WTC11 (cell line): ENCODE data around the gene DYNLL1. TPM values are rescaled to one million over a fixed set of nuclear protein-coding genes. Genes with fewer than 3 reads are reported as not detected.
"Not testable (repeated sequence)": the region's sequence is repeated elsewhere in the genome, so short reads cannot be mapped to it uniquely, and the experiment has no call there.

ENCODE experiments used
- ATAC-seq: fragments of 200-7000 bp; cut with Tn5 transposase; 2 replicates; pipeline ENCODE4 v1.10.0; 2021; ENCODE audit warnings: mild to moderate bottlenecking, moderate library complexity
- CTCF ChIA-PET: fragments of 300-600 bp; sonication (Branson Sonifier 250); formaldehyde crosslinking; loops from one replicate; lab custom pipeline; 2021; ENCODE audit warnings: antibody characterized with exemption; lab: Charles Lee
- POLR2A ChIA-PET: fragments of 350-600 bp; sonication (Branson Sonifier 250); formaldehyde crosslinking; loops from one replicate; lab custom pipeline; 2021; ENCODE audit warnings: antibody characterized with exemption; lab: Charles Lee
- DNase-seq: peaks from one replicate; pipeline ENCODE4 v3.0.0; 2021; ENCODE audit warnings: low spot score
- H3K27ac Mint-ChIP-seq: 2 replicates; pipeline ENCODE4 v1.8.0; 2021; ENCODE audit warnings: mixed read lengths
- H3K27me3 Mint-ChIP-seq: 2 replicates; pipeline ENCODE4 v1.8.0; 2021; ENCODE audit warnings: low read depth, mild to moderate bottlenecking, moderate library complexity, mixed read lengths
- H3K36me3 Mint-ChIP-seq: 2 replicates; pipeline ENCODE4 v1.8.0; 2021; ENCODE audit warnings: mixed read lengths
- H3K4me1 Mint-ChIP-seq: 2 replicates; pipeline ENCODE4 v1.8.0; 2022; ENCODE audit warnings: mixed read lengths
- H3K4me3 Mint-ChIP-seq: 2 replicates; pipeline ENCODE4 v1.8.0; 2021; ENCODE audit warnings: mild to moderate bottlenecking, moderate library complexity, mixed read lengths
- H3K9me3 Mint-ChIP-seq: 2 replicates; pipeline ENCODE4 v1.8.0; 2021; ENCODE audit warnings: mixed read lengths
- E2F5 ChIP-seq: sonication (generic); formaldehyde crosslinking; IDR thresholded peaks from 2 replicates; pipeline ENCODE4 v1.8.1; 2022; ENCODE audit warnings: mild to moderate bottlenecking, moderate library complexity, missing genetic modification reagents
- ERG ChIP-seq: fragments of 250-450 bp; sonication (Bioruptor Pico); IDR thresholded peaks from 2 replicates; pipeline ENCODE4 v1.8.0; 2021; ENCODE audit warnings: mild to moderate bottlenecking
- FOXP4 ChIP-seq: sonication (generic); formaldehyde crosslinking; IDR thresholded peaks from 2 replicates; pipeline ENCODE4 v1.8.0; 2022; ENCODE audit warnings: mild to moderate bottlenecking, missing genetic modification reagents
- IRF2 ChIP-seq: sonication (generic); formaldehyde crosslinking; IDR thresholded peaks from 2 replicates; pipeline ENCODE4 v1.8.0; 2022; ENCODE audit warnings: low read depth, missing genetic modification reagents, borderline replicate concordance
- JAZF1 ChIP-seq: fragments of 250-450 bp; sonication (Bioruptor Pico); IDR thresholded peaks from 2 replicates; pipeline ENCODE4 v1.9.0; 2021; ENCODE audit warnings: moderate library complexity, mild to moderate bottlenecking, inconsistent platforms
- MXD4 ChIP-seq: fragments of 250-450 bp; sonication (Bioruptor Pico); IDR thresholded peaks from 2 replicates; pipeline ENCODE4 v1.8.0; 2021; ENCODE audit warnings: mild to moderate bottlenecking, moderate library complexity, borderline replicate concordance
- PRDM15 ChIP-seq: sonication (generic); formaldehyde crosslinking; IDR thresholded peaks from 2 replicates; pipeline ENCODE4 v1.8.0; 2022; ENCODE audit warnings: missing genetic modification reagents
- SOX15 ChIP-seq: fragments of 250-450 bp; sonication (Bioruptor Pico); IDR thresholded peaks from 2 replicates; pipeline ENCODE4 v1.9.0; 2021; ENCODE audit warnings: mild to moderate bottlenecking
- SP1 ChIP-seq: sonication (generic); formaldehyde crosslinking; conservative IDR thresholded peaks from 2 replicates; pipeline ENCODE4 v1.8.1; 2022; ENCODE audit warnings: missing genetic modification reagents
- STAT6 ChIP-seq: sonication (generic); formaldehyde crosslinking; conservative IDR thresholded peaks from 2 replicates; pipeline ENCODE4 v1.8.1; 2023; ENCODE audit warnings: mild to moderate bottlenecking, low read depth, missing genetic modification reagents, moderate library complexity
- TP53 ChIP-seq: sonication (generic); formaldehyde crosslinking; IDR thresholded peaks from 2 replicates; pipeline ENCODE4 v1.8.1; 2023; ENCODE audit warnings: mild to moderate bottlenecking, missing genetic modification reagents
- ZBTB43 ChIP-seq: sonication (generic); formaldehyde crosslinking; IDR thresholded peaks from 2 replicates; pipeline ENCODE4 v1.8.1; 2023; ENCODE audit warnings: mild to moderate bottlenecking, missing genetic modification reagents
- ZNF317 ChIP-seq: sonication (generic); formaldehyde crosslinking; IDR thresholded peaks from 2 replicates; pipeline ENCODE4 v1.8.1; 2023; ENCODE audit warnings: low read depth, mild to moderate bottlenecking, moderate library complexity, missing genetic modification reagents, borderline replicate concordance
- ZNF423 ChIP-seq: fragments of 250-450 bp; sonication (Bioruptor Pico); IDR thresholded peaks from 2 replicates; pipeline ENCODE4 v2.1.2; 2022; ENCODE audit warnings: mild to moderate bottlenecking, moderate library complexity
- total RNA-seq: library from RNA; stranded (reverse); gene quantifications from 3 replicates; pipeline ENCODE4 v1.2.3, GENCODE V29; 2021
- TF ChIP-seq, protein P1 (sequence below): sonication (generic); formaldehyde crosslinking; IDR thresholded peaks from 2 replicates; pipeline ENCODE4 v1.8.1; 2023; ENCODE audit warnings: mild to moderate bottlenecking, missing genetic modification reagents, moderate library complexity

The DYNLL1 gene
- total RNA-seq, 1 experiment from 2014 or later: 327 TPM

DNA sequence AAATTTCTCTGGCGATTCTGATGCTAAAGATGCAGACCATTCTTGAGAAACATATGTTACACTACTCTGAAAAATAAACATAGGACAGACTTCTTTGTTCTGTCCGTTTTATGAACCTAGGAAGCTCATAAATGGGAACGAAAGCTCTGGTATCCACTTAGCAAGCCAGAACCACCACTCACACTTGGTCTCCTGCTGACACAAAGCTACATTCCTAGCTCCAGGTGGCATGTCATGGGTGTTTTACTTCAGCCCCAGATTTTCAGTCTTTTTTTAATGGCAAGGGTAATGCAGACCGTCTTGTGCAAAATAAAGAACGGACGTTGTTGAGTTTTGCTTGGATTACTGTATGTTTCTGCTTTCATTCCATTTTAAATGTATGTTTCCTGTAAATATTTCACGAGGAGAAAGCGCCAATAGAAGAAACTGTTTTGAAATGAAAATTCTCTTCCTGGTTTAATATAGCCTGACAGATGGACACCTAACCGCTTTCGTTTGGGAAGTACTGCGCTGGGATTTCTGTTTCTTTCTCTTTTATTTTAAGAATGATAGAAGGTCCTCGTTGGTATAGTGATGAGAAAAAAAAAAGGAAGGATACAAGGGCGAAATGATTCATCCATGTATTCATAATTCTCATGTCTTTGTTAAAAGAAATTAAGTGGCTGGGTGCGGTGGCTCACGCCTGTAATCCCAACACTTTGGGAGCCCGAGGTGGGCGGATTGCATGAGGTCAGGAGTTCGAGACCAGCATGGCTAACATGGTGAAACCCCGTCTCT lies 33.9 kb downstream of the DYNLL1 start:
- 0 out of 2 replicates have a peak, but pooled peaks have one; percentile 7 for ATAC-seq
- no peak for DNase-seq
- ChIA-PET POLR2A (interaction anchor here (0.7 kb wide), 1 partner anchor 51 kb away, joined by 4 read pairs; the partner anchor contains the start of gene POP5), CTCF (interaction anchor here (0.6 to 1.3 kb wide), 5 partner anchors 31 to 229 kb away, joined by 3 to 4 read pairs (median 3); partner anchors contain the start of genes DYNLL1 and SRSF9)
- H3K4me1 Mint-ChIP-seq: peaks cover 8% of the 10 kb centered on the region
- H3K36me3 Mint-ChIP-seq: peaks cover 7% of the 10 kb centered on the region
- no peak for TF ChIP-seq JAZF1 (CRISPR knock-in tag)
- no peak for TF ChIP-seq SOX15 (CRISPR knock-in tag)
- peak; percentile 35; the same call in 1 of the 2 replicates for TF ChIP-seq ZNF423 (CRISPR knock-in tag)
- no peak for TF ChIP-seq E2F5
- H3K9me3 Mint-ChIP-seq: no peaks in the 10 kb centered on the region
- H3K4me3 Mint-ChIP-seq: peak overlapping the region; percentile 99
- H3K27me3 Mint-ChIP-seq: no peaks in the 10 kb centered on the region
- peak overlapping the region; percentile 99 for H3K27ac Mint-ChIP-seq

DNA sequence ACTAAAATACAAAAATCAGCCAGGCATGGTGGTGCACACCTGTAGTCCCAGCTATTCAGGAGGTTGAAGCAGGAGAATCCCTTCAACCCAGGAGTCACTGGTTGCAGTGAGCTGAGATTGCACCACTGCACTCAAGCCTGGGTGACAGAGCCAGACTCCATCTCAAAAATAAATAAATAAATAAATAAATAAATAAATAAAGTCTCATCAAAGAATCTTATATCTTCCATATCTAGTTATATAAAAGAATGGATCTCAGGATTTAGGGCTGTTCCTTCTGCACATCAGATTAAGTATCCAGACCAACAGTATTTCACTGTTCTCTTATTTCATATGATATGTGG lies 34.5 kb downstream of the DYNLL1 start:
- Mint-ChIP-seq H3K4me1 (peaks cover 11% of the 10 kb centered on the region), H3K4me3 (peak overlapping the region; percentile 99)
- POLR2A ChIA-PET, H3K27me3 Mint-ChIP-seq, H3K9me3 Mint-ChIP-seq, DNase-seq, ATAC-seq, CTCF ChIA-PET, H3K36me3 Mint-ChIP-seq, H3K27ac Mint-ChIP-seq: not testable (repeated sequence)

GRCh38 chr12:120532701-120533238 lies 36.9 kb downstream of the DYNLL1 start:
- no peak for ATAC-seq
- Mint-ChIP-seq H3K9me3 (no peaks in the 10 kb centered on the region), H3K4me1 (peaks cover 31% of the 10 kb centered on the region), H3K27me3 (no peaks in the 10 kb centered on the region), H3K27ac (no peak overlapping the region), H3K4me3 (no peak overlapping the region), H3K36me3 (peaks cover 12% of the 10 kb centered on the region)
- DNase-seq: no peak
- CTCF ChIA-PET: interaction anchor here (0.6 kb wide), 1 partner anchor 38 kb away, joined by 3 read pairs; no protein-coding TSS in a partner anchor
- POLR2A ChIA-PET: no interaction called here
- TF ChIP-seq FOXP4 (CRISPR knock-in tag) (no peak), IRF2 (no peak), SP1 (CRISPR knock-in tag) (no peak), JAZF1 (CRISPR knock-in tag) (no peak), STAT6 (no peak), PRDM15 (CRISPR knock-in tag) (no peak), TP53 (no peak), MXD4 (no peak), ZNF317 (CRISPR knock-in tag) (no peak), ERG (CRISPR knock-in tag) (no peak), ZBTB43 (CRISPR knock-in tag) (no peak)
- TF ChIP-seq, protein P1, sequence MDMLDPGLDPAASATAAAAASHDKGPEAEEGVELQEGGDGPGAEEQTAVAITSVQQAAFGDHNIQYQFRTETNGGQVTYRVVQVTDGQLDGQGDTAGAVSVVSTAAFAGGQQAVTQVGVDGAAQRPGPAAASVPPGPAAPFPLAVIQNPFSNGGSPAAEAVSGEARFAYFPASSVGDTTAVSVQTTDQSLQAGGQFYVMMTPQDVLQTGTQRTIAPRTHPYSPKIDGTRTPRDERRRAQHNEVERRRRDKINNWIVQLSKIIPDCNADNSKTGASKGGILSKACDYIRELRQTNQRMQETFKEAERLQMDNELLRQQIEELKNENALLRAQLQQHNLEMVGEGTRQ (CRISPR knock-in tag): no peak
